OCI-LY1 (cell line): Measurements from ENCODE around the gene CKB.

Source experiments
- H2AFZ ChIP-seq: fragments of 200-600 bp; sonication (generic), shearing (Covaris generic); 2 replicates; pipeline ENCODE4 v1.6.0; 2014; ENCODE audit warnings: antibody characterized with exemption, mild to moderate bottlenecking, low read length
- H3F3A ChIP-seq: fragments of 200-600 bp; sonication (generic), shearing (Covaris generic); 2 replicates; pipeline ENCODE4 v1.6.0; 2014; ENCODE audit warnings: mild to moderate bottlenecking, antibody characterized with exemption, low read length, moderate library complexity; ENCODE audit not compliant: insufficient read depth
- H3K27ac ChIP-seq: fragments of 200-600 bp; sonication (generic); 2 replicates; pipeline ENCODE4 v1.5.1; 2014; ENCODE audit warnings: low read length, mixed run types, mild to moderate bottlenecking, low read depth; ENCODE audit not compliant: poor library complexity, severe bottlenecking
- H3K27me3 ChIP-seq: fragments of 200-600 bp; sonication (generic); 2 replicates; pipeline ENCODE4 v1.6.0; 2014; ENCODE audit warnings: antibody characterized with exemption, mild to moderate bottlenecking, low read length, moderate library complexity; ENCODE audit not compliant: insufficient read depth
- H3K36me3 ChIP-seq: fragments of 200-600 bp; sonication (generic); 2 replicates; pipeline ENCODE4 v1.6.1; 2014; ENCODE audit warnings: mild to moderate bottlenecking, antibody characterized with exemption, low read length, moderate library complexity, mixed read lengths; ENCODE audit not compliant: insufficient read depth
- H3K4me1 ChIP-seq: fragments of 200-600 bp; sonication (generic); 2 replicates; pipeline ENCODE4 v1.5.1; 2014; ENCODE audit warnings: mild to moderate bottlenecking, low read length, moderate library complexity; ENCODE audit not compliant: insufficient read depth, severe bottlenecking
- H3K4me2 ChIP-seq: fragments of 200-600 bp; sonication (generic), shearing (Covaris generic); 2 replicates; pipeline ENCODE4 v1.6.1; 2014; ENCODE audit warnings: low read length
- H3K4me3 ChIP-seq: fragments of 200-600 bp; sonication (generic); 2 replicates; pipeline ENCODE4 v1.5.1; 2014; ENCODE audit warnings: low read length, low read depth, mild to moderate bottlenecking, mixed read lengths; ENCODE audit not compliant: poor library complexity, severe bottlenecking
- H3K79me2 ChIP-seq: fragments of 200-600 bp; shearing (Covaris generic); 2 replicates; pipeline ENCODE4 v1.6.1; 2016; ENCODE audit warnings: mixed run types, low read length, mixed read lengths; ENCODE audit not compliant: insufficient read depth
- H3K9ac ChIP-seq: fragments of 200-600 bp; sonication (generic), shearing (Covaris generic); 2 replicates; pipeline ENCODE4 v1.6.1; 2014; ENCODE audit warnings: mild to moderate bottlenecking, low read length, mixed read lengths
- H3K9me2 ChIP-seq: fragments of 200-600 bp; sonication (generic), shearing (Covaris generic); 2 replicates; pipeline ENCODE4 v1.6.1; 2014; ENCODE audit warnings: low read depth, mild to moderate bottlenecking, low read length, mixed read lengths
- H3K9me3 ChIP-seq: fragments of 200-600 bp; shearing (Covaris generic); 2 replicates; pipeline ENCODE4 v1.6.1; 2014; ENCODE audit warnings: low read length, mixed read lengths
- H4K20me1 ChIP-seq: fragments of 200-600 bp; sonication (generic), shearing (Covaris generic); 2 replicates; pipeline ENCODE4 v1.6.0; 2016; ENCODE audit warnings: mild to moderate bottlenecking, low read length; ENCODE audit not compliant: insufficient read depth
- EZH2 ChIP-seq: fragments of 200-600 bp; sonication (generic), shearing (Covaris generic); IDR thresholded peaks from 2 replicates; pipeline ENCODE4 v1.8.0; 2017; ENCODE audit warnings: borderline replicate concordance, mixed run types, mild to moderate bottlenecking, antibody characterized with exemption, low read length, moderate library complexity, mixed read lengths
- TF ChIP-seq, protein P1 (sequence below): fragments of 200-600 bp; sonication (generic), shearing (Covaris generic); IDR thresholded peaks from 2 replicates; pipeline ENCODE4 v1.5.1; 2017; ENCODE audit warnings: mild to moderate bottlenecking, antibody characterized with exemption, low read length, moderate library complexity, mixed read lengths

The CKB gene

DNA sequence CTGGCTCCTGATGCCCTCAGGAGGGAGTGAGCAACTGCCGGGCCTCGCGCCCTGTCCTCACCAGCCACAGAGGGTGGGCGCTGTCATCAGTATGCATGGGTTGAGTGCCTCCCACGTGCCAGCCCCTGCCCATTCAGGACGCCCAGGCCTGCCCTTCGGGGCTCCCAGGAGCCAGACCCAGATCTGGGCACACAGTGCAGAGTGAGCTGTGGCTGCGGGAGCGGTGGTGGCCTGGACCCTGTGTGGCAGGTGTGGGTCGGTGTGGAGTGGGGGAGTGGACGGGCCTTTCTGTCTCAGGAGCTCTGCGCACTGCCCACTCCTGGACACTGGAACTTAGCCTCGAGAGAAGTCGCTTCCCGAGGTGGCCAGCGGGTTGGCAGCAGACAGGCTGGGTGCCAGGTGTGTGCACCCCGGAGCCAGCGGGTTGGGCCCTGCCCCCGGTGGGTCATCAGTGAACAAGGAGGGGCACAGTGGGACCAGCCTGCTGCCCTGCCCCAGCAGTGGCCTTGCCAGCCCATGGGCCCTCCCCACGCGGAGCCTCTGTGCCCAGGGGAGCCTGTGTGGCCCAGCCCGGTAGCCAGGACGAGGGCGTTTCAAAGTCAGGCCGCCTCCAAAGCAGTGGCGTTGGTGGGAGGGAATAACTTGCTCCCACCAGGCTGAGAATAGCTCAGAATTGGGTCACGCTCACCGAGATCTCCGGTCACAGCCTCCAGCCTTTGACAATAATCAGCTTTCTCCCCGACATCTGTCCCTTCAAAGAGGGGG is 15.8 kb upstream of the CKB start:
- Histone ChIP-seq H3F3A (no peaks in the 10 kb centered on the region), H2AFZ (no peak overlapping the region), H3K27ac (no peak overlapping the region), H3K9ac (no peak overlapping the region), H3K4me1 (no peaks in the 10 kb centered on the region), H3K4me2 (no peak overlapping the region), H3K9me3 (no peaks in the 10 kb centered on the region), H3K79me2 (no peaks in the 10 kb centered on the region), H4K20me1 (no peaks in the 10 kb centered on the region), H3K4me3 (no peak overlapping the region), H3K27me3 (0 out of 2 replicates have a peak, but pooled peaks cover 6% of the 10 kb centered on the region), H3K36me3 (peaks cover 16% of the 10 kb centered on the region; the same call in 1 of the 2 replicates), H3K9me2 (no peaks in the 10 kb centered on the region)
- TF ChIP-seq EZH2: no peak
- TF ChIP-seq, protein P1, sequence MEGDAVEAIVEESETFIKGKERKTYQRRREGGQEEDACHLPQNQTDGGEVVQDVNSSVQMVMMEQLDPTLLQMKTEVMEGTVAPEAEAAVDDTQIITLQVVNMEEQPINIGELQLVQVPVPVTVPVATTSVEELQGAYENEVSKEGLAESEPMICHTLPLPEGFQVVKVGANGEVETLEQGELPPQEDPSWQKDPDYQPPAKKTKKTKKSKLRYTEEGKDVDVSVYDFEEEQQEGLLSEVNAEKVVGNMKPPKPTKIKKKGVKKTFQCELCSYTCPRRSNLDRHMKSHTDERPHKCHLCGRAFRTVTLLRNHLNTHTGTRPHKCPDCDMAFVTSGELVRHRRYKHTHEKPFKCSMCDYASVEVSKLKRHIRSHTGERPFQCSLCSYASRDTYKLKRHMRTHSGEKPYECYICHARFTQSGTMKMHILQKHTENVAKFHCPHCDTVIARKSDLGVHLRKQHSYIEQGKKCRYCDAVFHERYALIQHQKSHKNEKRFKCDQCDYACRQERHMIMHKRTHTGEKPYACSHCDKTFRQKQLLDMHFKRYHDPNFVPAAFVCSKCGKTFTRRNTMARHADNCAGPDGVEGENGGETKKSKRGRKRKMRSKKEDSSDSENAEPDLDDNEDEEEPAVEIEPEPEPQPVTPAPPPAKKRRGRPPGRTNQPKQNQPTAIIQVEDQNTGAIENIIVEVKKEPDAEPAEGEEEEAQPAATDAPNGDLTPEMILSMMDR: no peak

DNA sequence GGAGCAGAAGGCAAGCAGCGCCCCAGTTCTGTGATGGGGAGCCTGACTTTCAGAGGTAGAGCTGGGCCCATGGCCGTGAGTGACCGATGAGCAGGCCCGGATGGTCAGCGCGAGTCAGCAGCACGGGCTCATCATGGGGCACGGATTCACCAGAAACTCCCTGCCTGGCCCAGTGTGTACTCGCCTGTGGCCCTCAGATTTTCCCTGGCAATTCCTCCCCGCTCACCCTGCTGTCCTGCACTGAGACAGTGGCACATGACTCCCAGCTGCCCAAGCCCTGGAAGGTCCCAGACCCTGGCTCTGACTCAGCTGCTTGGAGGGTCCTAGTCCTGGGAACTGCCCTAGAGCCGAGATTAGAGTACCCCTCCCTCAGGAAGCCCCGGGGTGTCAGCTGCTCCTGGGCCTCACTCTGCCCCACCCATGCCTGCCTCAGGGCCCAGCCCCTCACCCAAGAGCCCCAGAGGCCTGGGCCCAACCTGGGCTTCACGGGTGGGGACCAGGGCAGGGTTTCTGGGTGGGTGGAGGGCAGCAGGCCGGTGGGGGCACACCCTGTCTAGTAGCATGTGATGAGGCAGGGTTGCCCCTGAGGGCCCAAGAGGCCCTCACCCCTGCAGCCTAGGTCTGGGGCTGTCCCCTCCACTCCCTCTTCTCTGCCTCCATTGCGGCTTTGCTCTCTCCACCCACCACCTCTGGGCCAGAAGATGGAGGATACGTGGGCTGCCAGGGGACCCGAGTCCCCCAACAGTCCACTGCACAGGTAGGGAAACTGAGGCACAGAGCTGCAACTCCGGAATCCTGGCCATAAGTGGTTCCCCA is 14.8 kb upstream of the CKB start:
- Histone ChIP-seq H3K9me3 (no peaks in the 10 kb centered on the region), H3K9ac (no peak overlapping the region), H4K20me1 (no peaks in the 10 kb centered on the region), H3K27ac (no peak overlapping the region), H3K79me2 (no peaks in the 10 kb centered on the region), H2AFZ (no peak overlapping the region), H3K4me2 (no peak overlapping the region), H3K4me3 (no peak overlapping the region), H3K36me3 (peaks cover 21% of the 10 kb centered on the region; the same call in 1 of the 2 replicates), H3K4me1 (no peaks in the 10 kb centered on the region), H3K9me2 (no peaks in the 10 kb centered on the region), H3K27me3 (0 out of 2 replicates have a peak, but pooled peaks cover 6% of the 10 kb centered on the region), H3F3A (no peaks in the 10 kb centered on the region)
- TF ChIP-seq, protein P1: no peak
- no peak for TF ChIP-seq EZH2

DNA sequence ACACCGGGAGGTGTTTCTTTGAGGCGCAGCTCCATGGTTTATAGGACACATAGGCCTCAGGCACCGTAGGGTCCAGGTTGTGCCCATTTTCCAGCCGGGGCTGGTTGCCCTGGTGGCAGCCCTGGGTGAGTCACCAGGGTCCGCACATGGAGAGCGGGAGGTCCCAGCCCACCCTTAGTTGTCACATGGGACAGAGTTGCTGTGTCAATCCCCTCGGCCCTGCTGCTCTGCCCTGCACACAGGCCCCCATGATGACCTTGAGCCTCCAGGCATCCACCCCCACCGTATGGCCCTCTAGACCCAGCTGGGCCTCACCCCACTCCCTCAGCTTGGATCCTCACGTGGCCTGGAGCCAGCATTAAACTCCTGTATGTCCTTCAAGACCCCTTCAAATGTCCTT is 14.1 kb upstream of the CKB start:
- Histone ChIP-seq H3K4me2 (no peak overlapping the region), H3K36me3 (peaks cover 21% of the 10 kb centered on the region; the same call in 1 of the 2 replicates), H3K4me3 (no peak overlapping the region), H3K9me2 (no peaks in the 10 kb centered on the region), H3F3A (no peaks in the 10 kb centered on the region), H3K79me2 (no peaks in the 10 kb centered on the region), H3K9ac (no peak overlapping the region), H2AFZ (no peak overlapping the region), H3K9me3 (no peaks in the 10 kb centered on the region), H3K27me3 (0 out of 2 replicates have a peak, but pooled peaks cover 6% of the 10 kb centered on the region), H3K27ac (no peak overlapping the region), H4K20me1 (no peaks in the 10 kb centered on the region), H3K4me1 (no peaks in the 10 kb centered on the region)
- TF ChIP-seq, protein P1: no peak
- no peak for TF ChIP-seq EZH2
